Left ventricle myocardium inferior (tissue), 1 donor: ENCODE data around the gene TESMIN. TPM values are rescaled to one million over a fixed set of nuclear protein-coding genes. Genes with fewer than 3 reads are reported as not detected.

Experiments
- DNase-seq: peaks from one replicate; pipeline ENCODE4 v3.0.0-alpha.2; 2020
- H3K27ac ChIP-seq: fragments of 200-600 bp; replicated peaks from 2 replicates; pipeline ENCODE4 v1.8.0; 2021
- H3K27me3 ChIP-seq: fragments of 200-600 bp; 2 replicates; pipeline ENCODE4 v1.8.0; 2021; ENCODE audit warnings: low read depth
- H3K36me3 ChIP-seq: fragments of 200-600 bp; 2 replicates; pipeline ENCODE4 v1.8.0; 2021
- H3K4me1 ChIP-seq: fragments of 200-600 bp; 2 replicates; pipeline ENCODE4 v1.8.0; 2021
- H3K4me3 ChIP-seq: fragments of 200-600 bp; 2 replicates; pipeline ENCODE4 v1.8.0; 2021; ENCODE audit warnings: mild to moderate bottlenecking, moderate library complexity
- H3K9me3 ChIP-seq: fragments of 200-600 bp; replicated peaks from 2 replicates; pipeline ENCODE4 v1.8.0; 2021
- CTCF ChIP-seq: fragments of 200-600 bp; IDR thresholded peaks from 2 replicates; pipeline ENCODE4 v1.8.0; 2021; ENCODE audit warnings: antibody characterized with exemption, mild to moderate bottlenecking, borderline replicate concordance
- intact Hi-C: fragments of 100-400 bp; cut with micrococcal nuclease; formaldehyde crosslinking; loops from one replicate; pipeline ENCODE4 v1.11.0; 2022
- total RNA-seq: library from RNA; stranded (reverse); fragmentation: NEBNext Ultra II Directional; extraction: Animal tissue kit (Norgen Biotek cat#: 25700); gene quantifications from one replicate; pipeline ENCODE4 v1.2.1, GENCODE V29; 2021
- donor health status: DM: no; HTN: yes; CAD: no; lungs with severe emphysema.

The TESMIN gene
- total RNA-seq, 1 donor from 2014 or later, result 0.52 TPM

GRCh38 chr11:68695531-68695930, 55.8 kb downstream of the TESMIN start:
- no peak overlapping the region for H3K4me3 ChIP-seq
- no peak for TF ChIP-seq CTCF
- H3K36me3 ChIP-seq, result no peaks in the 10 kb centered on the region
- no peaks in the 10 kb centered on the region for H3K4me1 ChIP-seq
- intact Hi-C loops, result no loop called here
- DNase-seq, result no peak
- peaks cover 41% of the 10 kb centered on the region for H3K9me3 ChIP-seq
- peaks cover 79% of the 10 kb centered on the region for H3K27me3 ChIP-seq
- no peak overlapping the region for H3K27ac ChIP-seq

- H3K9me3 ChIP-seq, result peaks cover 41% of the 10 kb centered on the region
- H3K27me3 ChIP-seq, result peaks cover 79% of the 10 kb centered on the region
- H3K27ac ChIP-seq, result no peak overlapping the region
- no peak overlapping the region for H3K4me3 ChIP-seq
- no peaks in the 10 kb centered on the region for H3K4me1 ChIP-seq
- no peak for DNase-seq
- intact Hi-C loops, result no loop called here
- no peak for TF ChIP-seq CTCF
- no peaks in the 10 kb centered on the region for H3K36me3 ChIP-seq
Measured at GRCh38 chr11:68694431-68695297, 56.7 kb downstream of the TESMIN start.

- no peak for DNase-seq
- H3K36me3 ChIP-seq, result no peaks in the 10 kb centered on the region
- peaks cover 30% of the 10 kb centered on the region for H3K9me3 ChIP-seq
- H3K4me3 ChIP-seq, result no peak overlapping the region
- no peak overlapping the region for H3K27ac ChIP-seq
- intact Hi-C loops, result no loop called here
- no peak for TF ChIP-seq CTCF
- no peaks in the 10 kb centered on the region for H3K4me1 ChIP-seq
- peaks cover 79% of the 10 kb centered on the region for H3K27me3 ChIP-seq
Measured at GRCh38 chr11:68693484-68693882, 57.8 kb downstream of the TESMIN start.

- H3K27me3 ChIP-seq, result peaks cover 84% of the 10 kb centered on the region
- no peak overlapping the region for H3K27ac ChIP-seq
- DNase-seq, result no peak
- H3K9me3 ChIP-seq, result peaks cover 25% of the 10 kb centered on the region
- no peak overlapping the region for H3K4me3 ChIP-seq
- intact Hi-C loops, result no loop called here
- H3K36me3 ChIP-seq, result no peaks in the 10 kb centered on the region
- TF ChIP-seq CTCF, result no peak
- H3K4me1 ChIP-seq, result no peaks in the 10 kb centered on the region
Measured at GRCh38 chr11:68692871-68693483, 58.3 kb downstream of the TESMIN start.

GRCh38 chr11:68692115-68692514, 59.2 kb downstream of the TESMIN start:
- no peak for DNase-seq
- intact Hi-C loops, result no loop called here
- Histone ChIP-seq H3K36me3 (no peaks in the 10 kb centered on the region), H3K4me3 (no peak overlapping the region), H3K4me1 (no peaks in the 10 kb centered on the region), H3K27ac (no peak overlapping the region), H3K9me3 (peaks cover 16% of the 10 kb centered on the region), H3K27me3 (peaks cover 92% of the 10 kb centered on the region)
- no peak for TF ChIP-seq CTCF
